ENCODE data around the gene IPCEF1.

GRCh38 chr6:154266560-154267099 lies 90.0 kb downstream of the IPCEF1 start:
- TF ChIP-seq EZH2 (IDR thresholded peaks at IDR 0.05; ENCODE audit: insufficient read depth, poor library complexity, severe bottlenecking) (no peak), EZH2phosphoT487 (IDR thresholded peaks at IDR 0.05; ENCODE audit: insufficient read depth, low read depth) (no peak)

All from GM23248 (cell line).